ENCODE data around the gene EFCAB5. TPM values are rescaled to one million over a fixed set of nuclear protein-coding genes. Genes with fewer than 3 reads are reported as not detected.

EFCAB5 gene
- total RNA-seq, 1 donor from 2014 or later = 1.00 TPM

GRCh38 chr17:30041551-30041950 lies 100.1 kb downstream of the EFCAB5 start:
- Mint-ChIP-seq H3K27me3 (ENCODE audit: low read depth, unreplicated experiment) (peaks cover 2% of the 10 kb centered on the region), H3K36me3 (ENCODE audit: low read depth, unreplicated experiment) (peaks cover 11% of the 10 kb centered on the region), H3K9me3 (ENCODE audit: unreplicated experiment) (peaks cover 21% of the 10 kb centered on the region), H3K27ac (ENCODE audit: unreplicated experiment) (no peak overlapping the region), H3K4me1 (ENCODE audit: low read depth, unreplicated experiment) (peaks cover 4% of the 10 kb centered on the region), H3K4me3 (ENCODE audit: unreplicated experiment) (no peak overlapping the region)
- Histone ChIP-seq H3K9ac (ENCODE audit: low read length) (no peak overlapping the region), H4K20me1 (ENCODE audit: insufficient read depth, low read length) (no peaks in the 10 kb centered on the region), H3K36me3 (ENCODE audit: insufficient read depth, low read length) (no peaks in the 10 kb centered on the region), H3K4me2 (ENCODE audit: low read length) (no peak overlapping the region), H3K4me3 (ENCODE audit: insufficient read depth, low read depth, low read length) (no peak overlapping the region), H3K4me1 (ENCODE audit: insufficient read depth, low read length) (no peaks in the 10 kb centered on the region), H2AFZ (ENCODE audit: low read depth, low read length) (no peak overlapping the region), H3K27me3 (ENCODE audit: insufficient read depth, low read length) (no peaks in the 10 kb centered on the region), H3K9me3 (ENCODE audit: insufficient read depth, low read depth, low read length) (no peaks in the 10 kb centered on the region), H3K79me2 (ENCODE audit: insufficient read depth, low read length) (no peaks in the 10 kb centered on the region), H3K27ac (ENCODE audit: low read depth, low read length) (no peak overlapping the region)
- FAIRE-seq = no peak
- DNase-seq (ENCODE audit: low read depth) = no peak
- no peak for TF ChIP-seq EZH2 (IDR thresholded peaks at IDR 0.05; ENCODE audit: insufficient read depth, low read length)
- TF ChIP-seq, protein P1, sequence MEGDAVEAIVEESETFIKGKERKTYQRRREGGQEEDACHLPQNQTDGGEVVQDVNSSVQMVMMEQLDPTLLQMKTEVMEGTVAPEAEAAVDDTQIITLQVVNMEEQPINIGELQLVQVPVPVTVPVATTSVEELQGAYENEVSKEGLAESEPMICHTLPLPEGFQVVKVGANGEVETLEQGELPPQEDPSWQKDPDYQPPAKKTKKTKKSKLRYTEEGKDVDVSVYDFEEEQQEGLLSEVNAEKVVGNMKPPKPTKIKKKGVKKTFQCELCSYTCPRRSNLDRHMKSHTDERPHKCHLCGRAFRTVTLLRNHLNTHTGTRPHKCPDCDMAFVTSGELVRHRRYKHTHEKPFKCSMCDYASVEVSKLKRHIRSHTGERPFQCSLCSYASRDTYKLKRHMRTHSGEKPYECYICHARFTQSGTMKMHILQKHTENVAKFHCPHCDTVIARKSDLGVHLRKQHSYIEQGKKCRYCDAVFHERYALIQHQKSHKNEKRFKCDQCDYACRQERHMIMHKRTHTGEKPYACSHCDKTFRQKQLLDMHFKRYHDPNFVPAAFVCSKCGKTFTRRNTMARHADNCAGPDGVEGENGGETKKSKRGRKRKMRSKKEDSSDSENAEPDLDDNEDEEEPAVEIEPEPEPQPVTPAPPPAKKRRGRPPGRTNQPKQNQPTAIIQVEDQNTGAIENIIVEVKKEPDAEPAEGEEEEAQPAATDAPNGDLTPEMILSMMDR (IDR thresholded peaks at IDR 0.05; ENCODE audit: insufficient read depth, low read depth, low read length) = no peak

- H3K79me2 ChIP-seq (ENCODE audit: insufficient read depth, low read length) = no peaks in the 10 kb centered on the region
- no peak overlapping the region for H3K27ac ChIP-seq (ENCODE audit: low read depth, low read length)
- no peak overlapping the region for H3K4me3 ChIP-seq (ENCODE audit: insufficient read depth, low read depth, low read length)
- no peak overlapping the region for H2AFZ ChIP-seq (ENCODE audit: low read depth, low read length)
- peaks cover 5% of the 10 kb centered on the region for H3K36me3 Mint-ChIP-seq (ENCODE audit: low read depth, unreplicated experiment)
- no peaks in the 10 kb centered on the region for H3K9me3 ChIP-seq (ENCODE audit: insufficient read depth, low read depth, low read length)
- H3K4me2 ChIP-seq (ENCODE audit: low read length) = no peak overlapping the region
- no peak overlapping the region for H3K9ac ChIP-seq (ENCODE audit: low read length)
- DNase-seq (ENCODE audit: low read depth) = no peak
- no peak for FAIRE-seq
- no peak for TF ChIP-seq EZH2 (IDR thresholded peaks at IDR 0.05; ENCODE audit: insufficient read depth, low read length)
- TF ChIP-seq, protein P1 (IDR thresholded peaks at IDR 0.05; ENCODE audit: insufficient read depth, low read depth, low read length) = no peak
- H3K27me3 Mint-ChIP-seq (ENCODE audit: low read depth, unreplicated experiment) = no peaks in the 10 kb centered on the region
- peaks cover 29% of the 10 kb centered on the region for H3K9me3 Mint-ChIP-seq (ENCODE audit: unreplicated experiment)
- H4K20me1 ChIP-seq (ENCODE audit: insufficient read depth, low read length) = no peaks in the 10 kb centered on the region
- no peaks in the 10 kb centered on the region for H3K4me1 Mint-ChIP-seq (ENCODE audit: low read depth, unreplicated experiment)
- H3K36me3 ChIP-seq (ENCODE audit: insufficient read depth, low read length) = no peaks in the 10 kb centered on the region
- H3K4me3 Mint-ChIP-seq (ENCODE audit: unreplicated experiment) = no peak overlapping the region
- peaks cover 3% of the 10 kb centered on the region for H3K27me3 ChIP-seq (ENCODE audit: insufficient read depth, low read length)
- H3K4me1 ChIP-seq (ENCODE audit: insufficient read depth, low read length) = no peaks in the 10 kb centered on the region
- H3K27ac Mint-ChIP-seq (ENCODE audit: unreplicated experiment) = no peak overlapping the region
Measured at GRCh38 chr17:30062372-30062771, 120.9 kb downstream of the EFCAB5 start.

DNA sequence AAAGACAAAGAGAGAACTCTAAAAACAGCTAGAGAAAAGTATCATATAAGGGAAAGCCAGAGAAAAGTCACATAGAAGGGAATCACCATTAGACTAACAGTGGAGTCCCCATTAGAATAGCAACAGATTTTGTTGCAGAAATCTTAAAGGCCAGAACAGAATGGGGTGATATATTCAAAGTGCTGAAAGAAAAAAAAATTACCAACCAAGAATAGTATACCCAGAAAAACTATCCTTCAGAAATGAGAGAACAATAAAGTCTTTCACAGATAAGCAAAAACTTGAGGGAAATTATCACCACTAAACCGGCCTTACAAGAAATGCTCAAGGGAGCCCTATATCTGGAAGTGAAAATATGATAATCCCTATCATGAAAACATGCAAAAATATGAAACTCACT lies 123.3 kb downstream of the EFCAB5 start:
- H3K9me3 ChIP-seq (ENCODE audit: insufficient read depth, low read depth, low read length) = no peaks in the 10 kb centered on the region
- no peaks in the 10 kb centered on the region for H3K4me1 Mint-ChIP-seq (ENCODE audit: low read depth, unreplicated experiment)
- H3K27ac Mint-ChIP-seq (ENCODE audit: unreplicated experiment) = no peak overlapping the region
- FAIRE-seq = no peak
- H3K36me3 Mint-ChIP-seq (ENCODE audit: low read depth, unreplicated experiment) = peaks cover 5% of the 10 kb centered on the region
- no peak for TF ChIP-seq EZH2 (IDR thresholded peaks at IDR 0.05; ENCODE audit: insufficient read depth, low read length)
- TF ChIP-seq, protein P1 (IDR thresholded peaks at IDR 0.05; ENCODE audit: insufficient read depth, low read depth, low read length) = no peak
- no peaks in the 10 kb centered on the region for H3K36me3 ChIP-seq (ENCODE audit: insufficient read depth, low read length)
- H3K4me3 Mint-ChIP-seq (ENCODE audit: unreplicated experiment) = no peak overlapping the region
- peaks cover 33% of the 10 kb centered on the region for H3K9me3 Mint-ChIP-seq (ENCODE audit: unreplicated experiment)
- H4K20me1 ChIP-seq (ENCODE audit: insufficient read depth, low read length) = no peaks in the 10 kb centered on the region
- H3K9ac ChIP-seq (ENCODE audit: low read length) = no peak overlapping the region
- H3K79me2 ChIP-seq (ENCODE audit: insufficient read depth, low read length) = no peaks in the 10 kb centered on the region
- no peaks in the 10 kb centered on the region for H3K4me1 ChIP-seq (ENCODE audit: insufficient read depth, low read length)
- H3K27me3 Mint-ChIP-seq (ENCODE audit: low read depth, unreplicated experiment) = no peaks in the 10 kb centered on the region
- H3K27ac ChIP-seq (ENCODE audit: low read depth, low read length) = no peak overlapping the region
- peaks cover 3% of the 10 kb centered on the region for H3K27me3 ChIP-seq (ENCODE audit: insufficient read depth, low read length)
- no peak overlapping the region for H3K4me2 ChIP-seq (ENCODE audit: low read length)
- no peak overlapping the region for H3K4me3 ChIP-seq (ENCODE audit: insufficient read depth, low read depth, low read length)
- H2AFZ ChIP-seq (ENCODE audit: low read depth, low read length) = no peak overlapping the region
- DNase-seq (ENCODE audit: low read depth) = no peak

Measured in astrocyte (in vitro differentiated cells and primary cell).